Nephron (organoid): ENCODE data around the gene LRP8.

ENCODE experiments used
- H3K27ac Mint-ChIP-seq, 3 experiments: 2 replicates each; pipeline ENCODE4 v1.8.0; 2020; ENCODE audit warnings: mixed read lengths in 3 of 3, mild to moderate bottlenecking in 2 of 3, moderate library complexity in 1 of 3
- H3K27me3 Mint-ChIP-seq: 2 replicates; pipeline ENCODE4 v1.8.0; 2021; ENCODE audit warnings: low read depth, mild to moderate bottlenecking, moderate library complexity, mixed read lengths
- H3K36me3 Mint-ChIP-seq: 2 replicates; pipeline ENCODE4 v1.8.0; 2020; ENCODE audit warnings: low read depth, mixed read lengths
- H3K4me1 Mint-ChIP-seq: 2 replicates; pipeline ENCODE4 v1.8.0; 2020; ENCODE audit warnings: mixed read lengths
- H3K4me3 Mint-ChIP-seq, 3 experiments: 2 replicates each; pipeline ENCODE4 v1.8.0; 2020; ENCODE audit warnings: mild to moderate bottlenecking in 3 of 3, mixed read lengths in 3 of 3, moderate library complexity in 2 of 3
- H3K9me3 Mint-ChIP-seq: 2 replicates; pipeline ENCODE4 v1.8.0; 2020; ENCODE audit warnings: mixed read lengths
- CTCF ChIP-seq, 3 experiments: fragments of 200-600 bp; sonication (generic); IDR thresholded peaks; one replicate each; pipeline ENCODE4 v1.5.0; 2021; ENCODE audit warnings: antibody characterized with exemption in 3 of 3; ENCODE audit not compliant: unreplicated experiment in 3 of 3

Gene LRP8

GRCh38 chr1:53338423-53338822 is 10.6 kb upstream of the LRP8 start:
- H3K36me3 Mint-ChIP-seq = no peaks in the 10 kb centered on the region
- TF ChIP-seq CTCF (IDR thresholded peaks at IDR 0.05; ENCODE audit: unreplicated experiment in 3 of 3) = no peak
- H3K4me3 Mint-ChIP-seq = no peak overlapping the region
- H3K27me3 Mint-ChIP-seq = peaks cover 35% of the 10 kb centered on the region
- H3K27ac Mint-ChIP-seq = no peak overlapping the region
- no peaks in the 10 kb centered on the region for H3K9me3 Mint-ChIP-seq
- peaks cover 6% of the 10 kb centered on the region for H3K4me1 Mint-ChIP-seq

- H3K4me1 Mint-ChIP-seq = peaks cover 6% of the 10 kb centered on the region
- H3K27me3 Mint-ChIP-seq = peaks cover 35% of the 10 kb centered on the region
- TF ChIP-seq CTCF (IDR thresholded peaks at IDR 0.05; ENCODE audit: unreplicated experiment in 3 of 3) = no peak
- no peaks in the 10 kb centered on the region for H3K9me3 Mint-ChIP-seq
- no peaks in the 10 kb centered on the region for H3K36me3 Mint-ChIP-seq
- no peak overlapping the region for H3K4me3 Mint-ChIP-seq
- H3K27ac Mint-ChIP-seq = no peak overlapping the region
These were observed 9.6 kb upstream of the LRP8 start for GRCh38 chr1:53337499-53337898.

- Mint-ChIP-seq H3K27ac (no peak overlapping the region), H3K27me3 (peaks cover 39% of the 10 kb centered on the region), H3K36me3 (no peaks in the 10 kb centered on the region), H3K4me3 (no peak overlapping the region), H3K4me1 (peaks cover 6% of the 10 kb centered on the region), H3K9me3 (no peaks in the 10 kb centered on the region)
- no peak for TF ChIP-seq CTCF (IDR thresholded peaks at IDR 0.05; ENCODE audit: unreplicated experiment in 3 of 3)
These were observed 8.3 kb upstream of the LRP8 start for GRCh38 chr1:53336146-53336545.

- TF ChIP-seq CTCF (IDR thresholded peaks at IDR 0.05; ENCODE audit: unreplicated experiment in 3 of 3) = no peak
- Mint-ChIP-seq H3K27ac (no peak overlapping the region), H3K4me1 (peaks cover 6% of the 10 kb centered on the region), H3K27me3 (peaks cover 38% of the 10 kb centered on the region), H3K9me3 (no peaks in the 10 kb centered on the region), H3K36me3 (no peaks in the 10 kb centered on the region), H3K4me3 (no peak overlapping the region)
These were observed 7.8 kb upstream of the LRP8 start for GRCh38 chr1:53335661-53336060.

GRCh38 chr1:53334781-53335180 is 6.9 kb upstream of the LRP8 start:
- Mint-ChIP-seq H3K36me3 (no peaks in the 10 kb centered on the region), H3K4me3 (no peak overlapping the region), H3K4me1 (peaks cover 6% of the 10 kb centered on the region), H3K9me3 (no peaks in the 10 kb centered on the region), H3K27ac (no peak overlapping the region), H3K27me3 (peaks cover 45% of the 10 kb centered on the region)
- no peak for TF ChIP-seq CTCF (IDR thresholded peaks at IDR 0.05; ENCODE audit: unreplicated experiment in 3 of 3)

GRCh38 chr1:53334312-53334711 is 6.4 kb upstream of the LRP8 start:
- no peaks in the 10 kb centered on the region for H3K9me3 Mint-ChIP-seq
- no peak overlapping the region for H3K27ac Mint-ChIP-seq

More at GRCh38 chr1:53334312-53334711, 6.4 kb upstream of the LRP8 start:
- TF ChIP-seq CTCF (IDR thresholded peaks at IDR 0.05; ENCODE audit: unreplicated experiment in 3 of 3) = no peak
- H3K4me3 Mint-ChIP-seq = no peak overlapping the region
- peaks cover 6% of the 10 kb centered on the region for H3K4me1 Mint-ChIP-seq
- peaks cover 45% of the 10 kb centered on the region for H3K27me3 Mint-ChIP-seq
- no peaks in the 10 kb centered on the region for H3K36me3 Mint-ChIP-seq
